Measurements from ENCODE around the gene PODXL2. TPM values are rescaled to one million over a fixed set of nuclear protein-coding genes. Genes with fewer than 3 reads are reported as not detected.

Gene PODXL2, protein sequence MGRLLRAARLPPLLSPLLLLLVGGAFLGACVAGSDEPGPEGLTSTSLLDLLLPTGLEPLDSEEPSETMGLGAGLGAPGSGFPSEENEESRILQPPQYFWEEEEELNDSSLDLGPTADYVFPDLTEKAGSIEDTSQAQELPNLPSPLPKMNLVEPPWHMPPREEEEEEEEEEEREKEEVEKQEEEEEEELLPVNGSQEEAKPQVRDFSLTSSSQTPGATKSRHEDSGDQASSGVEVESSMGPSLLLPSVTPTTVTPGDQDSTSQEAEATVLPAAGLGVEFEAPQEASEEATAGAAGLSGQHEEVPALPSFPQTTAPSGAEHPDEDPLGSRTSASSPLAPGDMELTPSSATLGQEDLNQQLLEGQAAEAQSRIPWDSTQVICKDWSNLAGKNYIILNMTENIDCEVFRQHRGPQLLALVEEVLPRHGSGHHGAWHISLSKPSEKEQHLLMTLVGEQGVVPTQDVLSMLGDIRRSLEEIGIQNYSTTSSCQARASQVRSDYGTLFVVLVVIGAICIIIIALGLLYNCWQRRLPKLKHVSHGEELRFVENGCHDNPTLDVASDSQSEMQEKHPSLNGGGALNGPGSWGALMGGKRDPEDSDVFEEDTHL
- total RNA-seq, result 160 TPM

DNA sequence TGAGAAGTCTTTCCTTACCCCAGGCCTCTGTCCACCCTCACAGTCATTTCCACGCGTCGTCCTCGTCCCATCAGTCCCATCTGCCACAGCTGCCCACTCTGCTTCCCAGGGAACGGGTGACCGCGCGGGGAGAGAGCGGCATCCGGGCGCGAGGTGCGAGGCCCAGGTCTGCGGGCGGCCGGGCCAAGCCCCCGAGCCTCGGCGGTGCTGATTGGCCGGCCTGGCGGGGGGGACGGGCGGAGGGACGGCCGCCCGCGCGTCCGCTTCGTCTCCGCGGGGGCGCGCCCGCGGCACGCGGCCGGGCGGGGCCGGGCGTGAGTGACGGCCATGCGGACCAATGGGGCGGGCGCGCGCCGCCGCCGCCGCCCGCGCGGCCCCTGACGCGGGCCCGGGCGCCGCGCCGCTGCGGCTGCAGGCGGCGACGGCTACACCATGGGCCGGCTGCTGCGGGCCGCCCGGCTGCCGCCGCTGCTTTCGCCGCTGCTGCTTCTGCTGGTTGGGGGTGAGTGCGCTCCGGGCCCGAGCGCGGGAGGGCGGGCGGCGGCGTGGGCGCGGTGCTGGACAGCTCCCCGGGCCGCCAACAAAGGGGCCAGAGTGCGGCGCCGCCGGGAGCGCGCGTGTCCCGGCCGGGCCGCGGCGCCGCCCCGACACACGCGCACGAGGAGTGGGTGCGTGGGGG is at the start of gene PODXL2:
TSS of gene PODXL2 (plus strand) at position 398 of the 679 bp plus-strand sequence. CDS start at position 433, 35 bp downstream.
- peak; percentile 41 for DNase-seq

DNA sequence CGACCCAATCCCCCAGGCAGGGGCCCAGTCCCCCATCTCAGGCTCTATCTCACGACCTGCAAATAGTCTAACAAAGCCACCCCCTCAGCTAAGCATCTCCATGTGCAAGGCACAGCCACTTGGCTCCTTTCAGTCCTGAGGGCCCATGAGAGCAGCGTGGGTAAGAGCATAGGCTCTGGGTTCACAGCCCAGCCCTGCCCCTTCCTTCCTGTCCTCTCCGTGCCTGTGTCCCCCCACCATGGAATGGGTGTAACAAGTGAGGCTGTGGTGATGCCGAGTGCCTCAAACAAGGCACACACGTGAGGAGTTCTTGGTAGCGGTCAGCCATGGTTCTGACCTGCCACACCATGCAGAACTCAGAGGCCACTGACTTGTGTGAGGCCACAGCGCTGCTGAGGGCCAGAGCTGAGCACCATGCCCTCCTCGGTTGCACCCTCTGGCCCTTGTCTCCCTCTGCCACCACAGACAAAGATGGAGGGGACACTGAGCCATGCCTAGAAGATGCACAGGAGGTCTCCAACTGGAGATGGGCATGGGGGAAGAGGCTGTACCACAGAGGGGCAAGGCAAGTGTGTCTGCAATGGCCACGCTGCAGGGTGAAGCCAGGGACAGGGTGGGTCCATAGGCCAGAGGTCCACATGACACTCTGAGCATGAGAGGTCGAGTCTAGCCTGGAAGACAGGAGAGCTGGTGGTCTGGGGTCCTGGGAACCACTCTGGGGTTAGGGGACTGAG is 48.5 kb upstream of the PODXL2 start:
- no peak for DNase-seq

DNA sequence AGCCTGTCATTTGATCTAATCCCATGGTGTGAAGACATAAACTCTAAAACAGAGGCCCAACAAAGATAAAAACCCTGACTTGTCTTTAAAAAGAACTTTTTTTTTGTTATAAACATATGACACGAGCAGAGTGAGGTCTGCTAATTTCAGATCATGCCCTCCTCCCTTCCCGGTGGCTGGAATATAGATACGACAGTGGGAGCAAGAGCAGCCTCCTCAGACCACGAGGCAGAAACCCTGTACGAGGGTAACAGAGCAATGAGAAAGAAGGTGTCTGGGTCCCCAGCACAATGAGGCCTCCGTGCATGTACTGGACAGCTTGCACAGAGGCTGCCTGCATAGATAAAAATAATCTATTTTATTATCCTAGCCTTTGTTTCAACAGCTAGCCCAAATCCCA is 44.3 kb upstream of the PODXL2 start:
- DNase-seq, result no peak

DNA sequence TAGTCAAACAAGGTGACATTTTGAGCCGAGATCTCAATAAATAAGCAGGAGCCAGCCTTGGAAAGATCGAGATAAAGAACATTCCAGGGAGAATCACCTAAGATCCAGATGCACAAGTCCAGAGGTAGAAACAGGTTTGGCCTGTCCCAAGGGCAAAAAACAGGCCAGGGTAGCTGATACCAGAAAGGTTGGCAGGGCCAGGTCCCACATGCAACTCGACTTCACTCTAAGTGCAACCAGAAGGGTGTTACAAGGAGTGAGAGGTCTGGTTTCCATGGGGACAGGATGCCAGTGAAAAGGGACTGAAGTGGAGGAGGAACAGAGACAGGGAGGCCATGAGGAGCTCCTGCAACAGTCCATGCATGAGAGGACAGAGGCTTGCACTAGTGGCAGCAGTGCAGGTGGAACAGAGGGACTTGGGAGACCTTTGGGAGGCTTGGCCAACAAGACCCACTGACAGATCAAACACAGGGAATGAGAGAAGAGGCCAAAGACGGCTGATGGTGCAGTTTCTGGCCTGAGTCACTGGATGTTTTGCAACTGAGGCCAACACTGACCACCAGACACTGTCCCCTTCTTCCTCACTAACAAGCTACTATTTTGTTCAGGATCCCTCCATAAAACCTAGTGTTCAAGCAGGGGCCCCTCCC is 43.7 kb upstream of the PODXL2 start:
- no peak for DNase-seq

DNA sequence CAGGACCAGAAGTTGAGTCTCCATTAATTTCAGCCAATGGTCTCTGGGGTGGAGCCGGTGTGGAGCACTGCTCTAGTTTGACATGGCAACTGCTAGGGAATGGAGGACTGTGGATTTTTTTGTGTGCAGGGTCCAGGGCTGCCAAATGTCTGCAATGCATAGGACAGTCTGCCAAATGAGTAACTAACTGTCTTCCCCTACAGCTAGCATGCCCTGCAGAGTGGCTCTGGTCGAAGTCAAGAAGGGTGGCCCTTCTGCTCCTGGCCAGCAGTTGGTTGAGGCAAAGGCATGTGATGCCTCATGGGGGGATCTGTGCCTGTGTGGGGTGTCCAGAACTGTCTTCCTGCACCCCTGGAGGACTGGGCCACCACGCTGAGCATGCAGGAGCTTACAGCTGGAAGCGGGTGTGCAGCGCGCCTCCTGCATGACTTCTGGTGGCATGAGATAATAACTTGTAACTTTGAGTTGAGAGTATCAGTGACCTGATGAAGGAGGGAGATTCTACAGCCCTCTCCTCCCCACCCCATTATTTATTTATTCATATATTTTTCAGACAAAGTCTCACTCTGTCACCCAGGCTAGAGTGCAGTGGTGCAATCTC is 43.1 kb upstream of the PODXL2 start:
- no peak for DNase-seq

DNA sequence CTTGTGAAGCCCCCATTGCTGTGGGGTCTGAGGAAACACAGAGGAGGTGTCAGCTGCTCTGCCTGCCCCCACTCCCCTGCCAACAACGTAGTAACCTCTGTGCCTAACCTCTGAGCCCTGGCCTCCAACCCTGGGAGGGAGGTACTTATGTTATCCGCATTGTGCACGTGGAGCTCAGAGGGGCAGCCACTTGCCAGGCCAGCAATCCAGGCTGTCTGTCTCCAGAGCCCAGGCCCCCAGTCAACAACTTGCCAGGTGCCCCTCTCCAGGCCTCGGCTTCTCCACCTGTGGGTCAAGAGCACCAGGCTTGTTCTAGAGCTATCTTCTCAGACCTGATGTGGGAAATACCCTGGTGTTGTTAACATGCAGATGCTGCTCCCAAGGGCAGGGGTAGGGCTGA is 41.1 kb upstream of the PODXL2 start:
- DNase-seq, result no peak

DNA sequence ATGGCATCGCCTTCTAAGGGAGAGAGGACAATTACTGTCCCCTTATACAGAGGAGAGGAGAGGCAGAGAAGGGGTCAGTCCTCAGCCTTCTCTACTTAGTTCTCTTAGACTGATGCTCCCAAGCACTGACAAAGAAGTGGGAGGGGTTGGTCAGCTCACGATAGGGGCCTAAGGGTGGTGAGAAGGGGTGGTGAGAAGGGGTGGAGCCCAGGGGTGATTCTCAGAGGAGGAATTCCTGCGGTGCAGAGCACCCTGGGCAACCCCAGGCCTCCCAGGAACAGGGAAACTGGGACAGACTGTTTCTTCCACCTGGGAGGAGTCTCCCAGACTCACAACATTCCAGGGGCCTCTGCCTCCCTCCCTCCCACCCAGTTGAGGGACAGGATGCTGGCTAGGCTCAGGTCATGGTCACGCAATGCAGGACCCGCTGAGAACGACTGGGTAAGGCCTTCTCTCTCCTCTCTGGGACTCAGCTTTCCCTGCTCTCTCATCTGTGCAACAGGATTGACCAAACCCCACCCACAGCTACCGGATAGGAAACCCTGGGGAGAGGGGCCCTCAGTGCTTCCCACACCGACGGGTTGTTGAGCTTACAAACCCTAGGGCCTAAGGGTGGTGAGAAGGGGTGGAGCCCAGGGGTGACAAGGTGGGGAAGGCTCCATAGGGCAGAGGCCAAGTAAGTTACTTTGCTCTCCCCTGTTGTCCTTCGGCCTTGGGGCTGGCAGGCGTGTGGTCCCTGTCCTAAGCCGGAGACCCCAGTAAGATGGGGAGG is 40.0 kb upstream of the PODXL2 start:
- no peak for DNase-seq

DNA sequence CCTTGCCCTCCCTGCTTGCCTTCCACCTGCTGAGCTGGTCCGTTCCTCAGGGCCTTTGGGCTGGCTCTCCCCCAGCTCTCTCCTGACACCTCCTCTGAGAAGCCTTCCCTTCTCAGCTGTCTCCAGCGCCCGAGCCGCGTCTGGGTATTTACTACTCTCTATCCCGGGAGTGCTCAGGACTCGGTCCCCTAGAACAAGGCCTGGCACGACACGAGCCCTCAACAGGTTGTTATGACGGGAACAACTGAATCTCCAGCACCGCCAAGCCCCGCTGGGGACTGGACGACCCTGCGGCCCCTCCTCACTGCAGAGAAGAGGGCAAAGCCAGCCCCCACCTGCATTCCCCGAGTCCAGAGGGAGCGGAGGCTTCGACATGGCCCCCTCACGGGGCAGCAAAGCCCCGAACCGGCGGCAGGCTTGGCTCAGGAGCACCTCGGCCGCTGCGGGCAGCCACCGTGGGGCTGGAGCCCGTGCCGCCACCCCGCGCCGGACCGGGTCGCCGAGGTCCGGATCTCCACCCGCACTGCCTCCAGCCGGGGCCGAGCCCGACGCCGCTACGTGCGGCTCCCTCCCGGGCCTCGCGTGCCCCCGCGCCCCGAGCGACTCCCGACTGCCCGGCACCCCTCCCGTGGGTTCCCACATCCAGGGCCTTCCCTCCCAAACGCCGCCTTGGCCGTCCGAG is 39.2 kb upstream of the PODXL2 start:
- no peak for DNase-seq

DNA sequence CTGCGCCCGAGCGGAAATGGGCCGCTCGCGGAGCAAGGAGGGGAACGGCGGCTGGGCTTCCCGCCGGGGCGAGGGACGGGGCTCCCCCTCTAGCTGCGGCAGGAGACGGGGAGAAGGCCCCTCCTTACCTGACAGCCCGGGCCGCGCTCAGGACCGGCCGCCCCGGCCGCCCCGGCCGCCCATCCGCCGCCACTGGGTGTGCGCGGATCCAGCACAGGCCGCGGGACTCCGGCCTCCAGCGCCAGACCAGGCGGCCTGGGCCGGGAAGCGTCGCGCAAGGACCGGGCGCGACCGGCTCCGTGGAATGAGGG is 38.7 kb upstream of the PODXL2 start:
- DNase-seq, result peak; percentile 40

DNA sequence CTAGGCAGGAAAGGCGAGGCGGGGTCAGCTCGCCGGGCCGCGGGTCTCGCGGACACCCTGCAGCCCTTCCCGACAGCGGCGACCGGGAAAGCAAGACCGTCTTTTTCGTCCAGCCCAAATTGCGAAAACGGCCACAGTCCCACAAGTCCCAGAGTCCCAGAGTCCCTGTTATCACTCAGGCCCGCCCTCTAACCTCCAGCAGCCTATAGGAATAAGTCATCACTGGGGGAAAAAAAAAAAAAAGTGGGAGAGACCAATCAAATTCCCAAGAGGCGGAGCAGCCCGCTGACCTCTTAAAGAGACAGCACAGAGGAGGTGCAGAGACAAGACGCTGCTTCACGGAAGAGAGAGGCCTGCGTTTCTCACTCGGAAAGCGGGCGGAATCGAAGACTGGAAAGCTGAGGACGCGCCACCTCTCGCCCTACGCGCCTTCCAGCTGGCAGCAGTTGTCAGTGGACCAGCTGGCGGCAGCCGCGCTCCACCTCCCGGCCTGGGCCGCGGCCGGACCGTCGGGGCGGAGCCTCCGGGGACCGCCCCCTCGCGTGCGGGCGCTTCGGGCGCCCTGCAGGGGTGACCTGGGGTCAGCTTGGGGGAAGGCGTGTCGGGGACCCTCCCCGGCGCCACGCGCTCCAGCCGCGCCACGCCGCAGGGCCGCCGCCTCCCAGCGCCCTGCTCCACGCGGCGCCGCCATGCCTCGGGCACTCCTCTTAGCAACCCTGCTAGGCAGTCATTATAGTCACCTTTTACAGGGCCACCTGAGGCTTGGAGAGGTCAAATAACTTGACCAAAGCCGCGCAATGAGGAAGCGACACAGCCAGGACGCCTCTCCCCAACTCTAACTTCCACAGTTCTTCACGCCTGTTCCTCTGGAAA is 38.2 kb upstream of the PODXL2 start, which contains the start of gene TPRA1:
TSS of gene TPRA1 (minus strand) at position 141 of the 873 bp plus-strand sequence. CDS start 10,587 bp downstream, outside the sequence.
- peak; percentile 90 for DNase-seq

DNA sequence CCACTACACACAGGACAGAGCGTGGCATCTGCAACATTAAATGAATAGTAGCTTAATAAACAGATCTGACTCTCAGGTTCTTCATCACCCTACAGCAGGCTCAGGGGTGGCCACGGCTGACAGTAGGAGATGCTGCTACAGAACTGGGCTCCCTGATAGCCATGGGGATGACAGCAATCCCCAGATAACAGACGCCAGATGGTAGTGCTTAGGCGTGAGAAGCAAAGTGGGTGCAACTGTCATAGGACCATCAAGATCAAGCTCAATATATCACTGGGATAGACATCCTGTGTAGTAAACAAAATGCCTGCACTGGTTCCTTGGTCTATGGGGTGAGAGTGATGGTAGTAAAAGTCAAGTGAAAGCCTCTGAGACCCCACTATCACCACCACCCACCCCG is 35.8 kb upstream of the PODXL2 start:
- no peak for DNase-seq

DNA sequence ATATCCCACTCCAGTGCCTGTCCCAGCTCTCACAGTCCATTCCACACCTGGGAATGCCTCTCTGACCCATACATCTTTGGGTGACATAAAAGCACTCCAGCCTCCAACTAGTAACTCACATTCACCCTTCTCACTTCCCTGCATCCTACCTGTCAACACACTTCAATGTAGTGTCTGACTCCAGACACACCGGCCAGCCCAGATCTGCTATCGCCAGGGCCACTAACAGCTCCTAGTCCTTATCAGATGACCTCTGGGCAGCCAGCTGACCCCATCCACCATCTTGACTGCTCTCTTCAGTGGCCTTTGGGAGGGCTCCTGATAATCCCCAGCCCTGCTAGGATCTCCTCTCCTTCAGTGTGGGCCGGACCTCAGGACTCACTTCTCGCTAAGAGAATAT is 33.7 kb upstream of the PODXL2 start:
- DNase-seq, result no peak

DNA sequence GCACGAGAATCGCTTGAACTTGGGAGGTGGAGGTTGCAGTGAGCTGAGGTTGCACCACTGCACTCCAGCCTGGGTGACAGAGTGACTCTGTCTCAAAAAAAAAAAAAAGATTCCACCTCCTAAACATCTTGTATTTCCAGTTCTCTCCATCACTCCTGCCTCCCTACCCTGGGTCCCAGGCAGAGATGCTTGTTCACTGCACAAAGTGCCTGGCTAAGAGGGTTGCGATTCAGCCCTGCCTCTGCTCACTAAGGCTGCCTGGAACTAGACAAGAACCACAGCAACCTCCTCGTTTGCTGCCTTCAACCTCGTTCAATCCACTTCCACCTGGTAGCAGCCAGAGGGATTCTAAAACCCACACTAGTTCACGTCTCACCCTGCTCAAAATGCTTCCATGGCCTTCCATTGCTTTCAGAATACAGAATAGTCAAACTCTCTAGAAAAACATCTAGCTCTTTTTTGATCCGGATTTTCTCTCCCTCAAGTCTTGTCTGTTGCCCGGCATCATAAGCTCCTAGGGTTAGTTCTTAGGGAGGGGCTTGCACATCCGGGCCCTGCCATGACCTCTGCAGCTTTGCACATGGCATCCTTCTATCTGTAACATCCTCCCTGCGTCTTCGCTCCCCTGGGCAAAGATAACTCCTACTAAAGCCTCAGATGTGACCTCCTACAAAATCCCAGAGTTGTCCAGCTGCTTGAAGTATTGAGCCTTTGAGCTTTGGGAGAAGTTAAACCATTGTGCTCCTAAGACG is 31.8 kb upstream of the PODXL2 start:
- DNase-seq, result no peak

DNA sequence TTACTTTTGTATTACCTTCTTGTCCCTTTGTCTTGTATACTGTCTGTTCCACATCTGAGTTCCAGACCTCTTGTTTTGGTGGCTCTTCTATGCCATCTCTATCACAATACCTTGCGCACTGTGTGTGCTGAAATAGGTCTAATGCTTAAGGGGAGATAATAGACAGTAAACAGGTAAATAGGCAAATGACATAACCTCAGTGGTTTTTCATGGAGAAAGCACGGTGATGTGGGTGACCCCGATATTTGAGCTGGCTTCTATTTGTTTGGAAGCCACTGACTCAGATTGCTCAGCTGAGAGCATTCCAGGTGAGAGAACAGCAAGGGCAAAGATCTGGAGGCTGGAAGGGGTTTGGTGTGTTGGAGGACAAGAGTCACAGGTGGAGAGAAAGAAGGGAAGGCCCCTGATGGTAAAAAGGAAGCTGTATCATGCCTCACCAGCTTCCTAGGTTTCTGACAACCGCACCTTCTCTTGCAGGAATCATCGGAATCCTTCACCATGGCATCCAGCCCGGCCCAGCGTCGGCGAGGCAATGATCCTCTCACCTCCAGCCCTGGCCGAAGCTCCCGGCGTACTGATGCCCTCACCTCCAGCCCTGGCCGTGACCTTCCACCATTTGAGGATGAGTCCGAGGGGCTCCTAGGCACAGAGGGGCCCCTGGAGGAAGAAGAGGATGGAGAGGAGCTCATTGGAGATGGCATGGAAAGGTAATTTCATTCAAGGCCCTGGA is 30.0 kb upstream of the PODXL2 start:
- DNase-seq, result no peak

DNA sequence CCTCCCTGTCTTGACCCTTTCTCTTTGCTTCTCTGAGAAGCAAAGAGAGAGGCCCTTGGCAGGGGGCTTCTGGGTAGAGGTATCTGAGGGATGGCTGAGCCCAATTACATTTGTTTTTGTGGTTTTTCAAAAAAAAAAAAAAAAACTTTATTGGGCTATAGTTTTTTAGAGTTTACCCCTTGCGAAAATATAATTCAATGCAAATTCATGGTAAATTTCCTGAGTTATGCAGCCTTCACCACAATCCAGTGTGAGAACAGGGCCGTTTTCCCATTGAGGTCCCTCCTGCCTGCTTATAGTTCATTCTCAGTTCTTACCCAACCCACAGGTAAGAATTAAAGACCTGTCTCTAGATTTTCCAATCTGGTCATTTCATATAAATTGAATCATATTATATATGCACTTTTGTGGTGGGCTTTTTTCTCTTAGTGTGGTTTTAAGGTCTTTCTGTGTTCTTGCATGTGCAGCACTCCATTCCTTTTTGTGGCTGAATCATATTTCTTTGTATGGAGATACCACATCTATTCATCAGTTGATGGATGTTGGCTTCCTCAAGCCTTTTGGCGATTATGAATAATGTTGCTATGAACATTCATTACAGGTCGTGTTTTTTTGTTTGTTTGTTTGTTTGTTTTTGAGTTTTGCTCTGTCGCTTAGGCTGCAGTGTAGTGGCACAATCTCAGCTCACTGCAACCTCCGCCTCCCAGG is 28.1 kb upstream of the PODXL2 start:
- DNase-seq, result no peak

DNA sequence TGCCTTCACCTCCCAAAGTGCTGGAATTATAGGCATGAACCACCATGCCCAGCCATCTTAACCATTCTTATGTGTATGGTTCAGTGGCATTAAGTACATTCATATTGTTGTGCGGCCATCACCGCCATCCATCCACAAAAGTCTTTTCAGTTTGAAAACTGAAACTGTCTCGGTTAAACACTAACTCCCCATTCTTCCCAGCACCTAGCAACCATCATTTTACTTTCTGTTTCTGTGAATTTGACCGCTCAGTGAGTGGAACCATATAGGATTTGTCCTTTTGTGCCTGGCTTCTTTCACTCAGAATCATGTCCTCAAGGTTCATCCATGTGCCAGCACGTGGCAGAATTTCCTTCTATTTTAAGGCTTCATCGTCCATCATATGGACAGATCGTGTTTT is 24.9 kb upstream of the PODXL2 start:
- no peak for DNase-seq

DNA sequence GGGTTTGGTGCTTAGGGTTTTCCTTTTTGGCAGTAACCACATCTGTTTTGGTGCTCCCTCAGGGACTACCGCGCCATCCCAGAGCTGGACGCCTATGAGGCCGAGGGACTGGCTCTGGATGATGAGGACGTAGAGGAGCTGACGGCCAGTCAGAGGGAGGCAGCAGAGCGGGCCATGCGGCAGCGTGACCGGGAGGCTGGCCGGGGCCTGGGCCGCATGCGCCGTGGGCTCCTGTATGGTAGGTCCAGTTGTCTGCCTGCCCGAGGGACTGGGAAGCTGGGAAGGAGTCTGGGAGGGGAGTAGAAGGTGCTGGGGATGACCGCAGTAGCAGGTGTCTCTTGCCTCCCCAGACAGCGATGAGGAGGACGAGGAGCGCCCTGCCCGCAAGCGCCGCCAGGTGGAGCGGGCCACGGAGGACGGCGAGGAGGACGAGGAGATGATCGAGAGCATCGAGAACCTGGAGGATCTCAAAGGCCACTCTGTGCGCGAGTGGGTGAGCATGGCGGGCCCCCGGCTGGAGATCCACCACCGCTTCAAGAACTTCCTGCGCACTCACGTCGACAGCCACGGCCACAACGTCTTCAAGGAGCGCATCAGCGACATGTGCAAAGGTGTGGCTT is 24.3 kb upstream of the PODXL2 start:
- DNase-seq, result no peak

Data from occipital lobe (tissue), 2 donors.